ENCODE measurements around the gene ZDHHC18. TPM values are rescaled to one million over a fixed set of nuclear protein-coding genes. Genes with fewer than 3 reads are reported as not detected.
"Not testable (repeated sequence)": the region's sequence is repeated elsewhere in the genome, so short reads cannot be mapped to it uniquely, and the experiment has no call there.

The ZDHHC18 gene
- total RNA-seq, 1 donor from 2014 or later = 10.3 TPM

DNA sequence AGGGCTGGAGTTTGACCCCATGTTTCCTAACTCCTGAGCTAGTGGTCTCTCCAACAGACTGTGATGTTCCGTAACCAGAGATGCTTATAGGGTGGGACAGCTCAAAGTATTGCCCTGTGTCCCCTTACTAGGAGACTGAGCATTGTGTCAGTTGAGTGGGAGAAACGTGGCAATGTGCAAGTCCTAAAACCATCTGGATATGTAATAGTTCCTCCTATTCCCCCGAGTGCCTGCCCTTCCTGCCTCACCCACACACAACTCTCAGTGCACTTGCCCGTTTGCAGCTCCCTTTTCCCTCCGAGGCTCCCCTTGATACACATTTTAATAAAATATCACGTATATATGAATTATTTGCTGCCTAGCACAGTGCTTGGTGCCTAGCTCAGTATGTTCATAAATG lies 35.3 kb upstream of the ZDHHC18 start:
- no peak for DNase-seq (ENCODE audit: low read depth)

DNA sequence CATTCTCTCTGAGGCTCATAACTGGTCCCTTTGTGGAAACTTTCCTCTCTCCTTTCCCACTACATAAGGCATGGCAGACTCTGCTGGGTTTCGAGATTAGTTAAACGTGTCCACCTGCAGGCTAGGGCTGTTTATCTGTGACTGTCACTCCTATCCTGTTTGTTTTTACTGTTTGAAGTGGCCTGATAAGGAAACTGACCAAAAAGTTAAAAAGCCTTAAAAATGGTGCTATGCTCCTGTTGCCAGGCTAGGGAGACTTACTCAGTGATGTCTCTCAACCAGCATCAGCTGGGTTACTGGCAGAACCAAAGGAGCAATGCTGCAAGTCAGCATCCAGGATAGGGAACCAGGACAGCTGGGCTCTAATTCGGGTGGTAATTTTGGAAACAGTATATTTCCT lies 34.9 kb upstream of the ZDHHC18 start:
- no peak for DNase-seq (ENCODE audit: low read depth)

DNA sequence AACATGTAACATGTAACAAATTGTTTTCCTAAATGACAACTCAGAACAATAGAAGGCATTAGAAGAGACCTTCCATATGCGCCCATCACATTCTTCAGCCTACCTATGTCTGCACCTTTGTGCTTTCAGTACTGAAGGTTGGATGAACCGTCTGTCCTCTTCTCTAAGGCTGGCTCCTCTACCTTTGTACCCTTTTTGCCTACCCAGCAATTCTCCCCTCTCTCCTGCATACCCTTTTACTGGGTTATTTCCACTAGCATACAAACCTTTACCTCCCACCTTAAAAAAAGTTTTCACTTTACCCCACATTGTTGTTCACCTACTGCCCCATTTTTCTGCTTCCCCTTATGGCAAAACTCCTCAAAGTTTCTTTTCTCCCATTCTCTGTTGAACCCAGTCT lies 33.6 kb upstream of the ZDHHC18 start:
- DNase-seq (ENCODE audit: low read depth) = no peak

DNA sequence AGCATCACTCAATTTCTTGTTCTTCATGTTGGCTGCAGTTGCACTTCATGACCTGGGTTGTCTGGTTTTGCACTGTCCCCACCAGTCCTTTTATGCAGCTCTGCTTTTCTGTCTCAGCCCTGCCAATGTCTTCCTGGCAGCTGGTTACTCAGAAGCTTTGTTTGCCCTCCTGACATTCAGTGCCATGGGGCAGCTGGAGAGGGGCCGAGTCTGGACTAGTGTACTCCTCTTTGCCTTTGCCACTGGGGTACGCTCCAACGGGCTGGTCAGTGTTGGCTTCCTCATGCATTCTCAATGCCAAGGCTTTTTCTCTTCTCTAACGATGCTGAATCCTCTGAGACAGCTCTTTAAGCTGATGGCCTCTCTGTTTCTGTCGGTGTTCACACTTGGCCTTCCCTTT lies 32.1 kb upstream of the ZDHHC18 start:
- DNase-seq (ENCODE audit: low read depth) = no peak

DNA sequence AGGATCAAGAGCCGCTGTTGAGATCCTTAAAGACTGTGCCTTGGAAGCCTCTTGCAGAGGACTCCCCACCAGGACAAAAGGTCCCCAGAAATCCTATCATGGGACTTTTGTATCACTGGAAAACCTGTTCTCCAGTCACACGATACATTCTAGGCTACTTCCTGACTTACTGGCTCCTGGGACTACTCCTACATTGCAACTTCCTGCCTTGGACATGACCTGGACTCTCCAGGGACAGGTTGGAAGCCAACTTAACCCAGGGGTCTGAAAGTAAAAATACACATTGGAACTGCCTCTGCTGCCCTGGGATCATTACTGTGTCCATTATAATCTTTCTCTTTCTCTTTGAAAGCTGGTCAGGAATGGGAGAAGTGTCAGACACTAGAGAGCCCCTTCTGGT lies 28.9 kb upstream of the ZDHHC18 start:
- DNase-seq (ENCODE audit: low read depth) = no peak

DNA sequence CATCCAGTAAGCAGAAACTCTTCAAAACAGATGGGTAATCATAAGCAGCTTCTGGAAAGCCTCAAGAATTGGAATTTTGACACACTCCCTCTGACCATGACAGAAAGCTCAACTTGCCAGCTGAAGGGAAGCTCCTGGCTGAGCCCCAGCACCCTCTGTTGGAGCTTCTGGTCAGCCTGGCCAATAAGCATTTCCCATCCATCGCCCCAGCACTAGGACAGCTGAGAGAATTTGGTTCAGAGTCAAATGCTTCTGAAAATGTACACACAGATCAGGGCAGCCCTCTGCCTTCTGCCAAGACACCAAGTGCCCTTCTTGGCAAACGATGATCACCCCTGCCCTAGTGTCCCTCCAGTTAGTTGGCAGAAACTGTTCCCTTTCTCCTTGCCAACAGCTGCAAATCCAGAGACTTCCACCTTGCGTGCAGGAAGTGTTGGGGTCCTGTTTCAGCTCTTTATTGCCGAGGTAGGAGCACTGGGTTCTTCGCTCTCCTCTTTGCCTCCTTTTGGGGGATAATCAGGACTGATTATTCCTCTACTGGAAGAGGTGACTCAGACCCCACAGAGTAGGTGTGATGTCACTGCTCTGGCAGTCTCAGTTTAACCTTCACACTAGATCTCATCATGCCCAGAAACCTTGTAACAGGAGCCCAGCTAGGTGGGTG lies 26.9 kb upstream of the ZDHHC18 start:
- DNase-seq (ENCODE audit: low read depth) = peak; percentile 74

DNA sequence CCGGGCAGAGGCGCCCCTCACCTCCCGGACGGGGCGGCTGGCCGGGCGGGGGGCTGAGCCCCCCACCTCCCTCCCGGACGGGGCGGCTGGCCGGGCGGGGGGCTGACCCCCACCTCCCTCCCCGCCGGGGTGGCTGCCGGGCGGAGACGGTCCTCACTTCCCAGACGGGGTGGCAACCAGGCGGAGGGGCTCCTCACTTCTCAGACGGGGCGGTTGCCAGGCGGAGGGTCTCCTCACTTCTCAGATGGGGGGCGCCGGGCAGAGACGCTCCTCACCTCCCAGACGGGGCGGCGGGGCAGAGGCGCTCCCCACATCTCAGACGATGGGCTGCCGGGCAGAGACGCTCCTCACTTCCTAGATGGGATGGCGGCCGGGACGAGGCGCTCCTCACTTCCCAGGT lies 22.6 kb upstream of the ZDHHC18 start:
- not testable (repeated sequence) for DNase-seq (ENCODE audit: low read depth)

DNA sequence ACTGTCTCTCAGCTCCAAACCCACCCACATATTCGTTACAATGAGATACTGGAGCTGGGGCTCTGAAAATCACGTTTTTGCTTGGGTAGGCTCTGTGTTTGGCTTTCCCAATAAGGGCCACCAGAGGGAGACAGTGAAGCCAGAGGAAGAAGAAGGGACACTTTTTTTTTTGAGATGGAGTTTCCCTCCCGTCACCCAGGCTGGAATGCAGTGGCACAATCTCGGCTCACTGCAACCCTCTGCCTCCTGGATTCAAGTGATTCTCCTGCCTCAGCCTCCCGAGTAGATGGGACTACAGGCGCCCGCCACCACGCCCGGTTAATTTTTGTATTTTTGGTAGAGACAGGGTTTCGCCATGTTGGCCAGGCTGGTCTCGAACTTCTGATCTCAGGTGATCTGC lies 16.4 kb upstream of the ZDHHC18 start:
- peak; percentile 67 for DNase-seq (ENCODE audit: low read depth)

DNA sequence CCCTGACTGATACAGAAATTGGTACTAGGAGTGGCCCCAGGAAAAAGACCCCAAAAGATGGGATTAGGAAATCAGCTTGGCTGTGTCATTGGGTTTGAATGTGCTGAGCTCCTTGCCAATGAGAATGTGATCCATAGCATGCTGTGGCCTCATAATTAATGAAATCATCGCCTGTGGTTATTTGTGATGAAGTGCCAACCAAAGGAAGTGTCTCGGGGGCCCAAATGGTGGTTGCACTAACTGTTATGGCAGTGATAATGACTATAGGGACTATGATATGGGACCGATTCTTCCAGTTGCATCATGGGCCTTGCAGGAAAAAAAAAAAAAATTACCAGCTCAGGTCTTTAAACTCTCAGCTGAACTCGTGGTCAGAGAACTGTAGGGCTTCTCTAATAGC lies 15.4 kb upstream of the ZDHHC18 start:
- no peak for DNase-seq (ENCODE audit: low read depth)

DNA sequence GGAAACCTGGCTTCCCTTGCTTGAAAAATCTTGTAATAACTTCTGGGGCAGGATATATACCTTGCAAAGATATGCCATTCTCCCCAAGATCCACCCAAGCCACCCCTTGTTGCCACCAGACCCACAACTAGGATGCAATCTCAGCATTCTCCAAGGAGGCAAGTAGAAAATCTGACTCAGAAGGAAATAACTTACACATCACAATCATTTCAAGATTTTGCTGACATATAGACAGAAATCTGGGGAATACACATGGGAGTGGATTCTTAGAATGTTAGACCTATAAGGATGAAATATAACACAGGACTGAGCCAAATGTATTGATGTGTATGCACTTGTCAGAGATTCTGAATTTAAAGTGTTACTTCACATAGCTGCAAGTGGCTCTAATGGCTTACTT lies 14.8 kb upstream of the ZDHHC18 start:
- no peak for DNase-seq (ENCODE audit: low read depth)

DNA sequence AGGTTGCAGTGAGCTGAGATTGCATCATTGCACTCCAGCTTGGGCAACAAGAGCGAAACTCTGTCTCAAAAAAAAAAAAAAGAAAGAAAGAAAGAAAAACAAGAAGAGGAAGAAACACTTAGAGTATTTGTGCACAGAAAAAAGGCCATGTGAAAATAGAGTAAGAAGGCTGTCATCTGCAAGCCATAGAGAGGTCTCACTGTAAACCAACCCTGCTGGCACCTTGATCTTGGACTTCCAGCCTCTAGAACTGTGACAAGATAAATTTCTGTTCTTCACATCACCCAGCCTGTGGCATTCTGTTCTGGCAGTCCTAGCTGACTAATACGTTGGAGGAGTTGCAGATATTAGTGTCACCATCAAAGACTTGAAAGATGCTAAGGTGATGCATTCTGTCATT lies 12.1 kb upstream of the ZDHHC18 start:
- no peak for DNase-seq (ENCODE audit: low read depth)

DNA sequence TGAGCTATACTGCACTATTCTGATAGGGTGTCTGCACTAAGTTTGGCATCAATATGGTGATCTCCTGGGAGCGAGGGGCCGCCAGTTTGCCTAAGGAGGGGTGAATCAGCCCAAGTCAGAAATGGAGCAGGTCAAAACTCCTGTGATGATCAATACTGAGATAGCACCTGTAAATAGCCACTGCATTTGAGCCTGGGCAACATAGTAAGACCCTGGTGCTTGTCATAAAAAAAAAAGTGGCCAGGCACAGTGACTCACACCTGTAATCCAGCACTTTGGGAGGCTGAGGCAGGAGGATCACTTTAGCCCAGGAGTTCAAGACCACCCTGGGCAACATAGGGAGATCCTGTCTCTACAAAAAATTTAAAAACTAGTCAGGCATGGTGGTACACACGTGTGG lies 11.6 kb upstream of the ZDHHC18 start:
- no peak for DNase-seq (ENCODE audit: low read depth)

DNA sequence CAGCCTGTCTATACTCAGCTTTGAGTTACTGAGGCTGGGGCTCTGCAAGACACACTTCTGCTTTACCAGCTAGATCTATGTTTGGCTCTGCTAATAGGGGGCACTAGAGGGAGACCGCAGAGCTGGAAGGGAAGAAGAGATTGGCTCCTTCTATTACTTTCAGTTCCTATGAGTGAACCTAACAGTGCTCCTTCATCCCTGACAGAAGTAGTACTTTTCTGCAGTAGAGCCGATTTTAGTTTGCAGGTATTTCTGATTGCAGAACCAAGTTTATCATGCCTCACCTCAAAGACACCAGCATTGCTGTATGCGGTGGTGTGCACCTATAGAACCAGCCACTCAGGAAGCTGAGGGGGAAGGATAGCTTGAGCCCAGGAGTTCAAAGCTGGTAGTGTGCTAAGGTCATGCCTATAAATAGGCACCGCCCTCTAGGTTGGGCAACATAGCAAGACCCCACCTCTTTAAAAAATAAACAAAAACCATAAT lies 5.7 kb upstream of the ZDHHC18 start:
- DNase-seq (ENCODE audit: low read depth) = no peak

DNA sequence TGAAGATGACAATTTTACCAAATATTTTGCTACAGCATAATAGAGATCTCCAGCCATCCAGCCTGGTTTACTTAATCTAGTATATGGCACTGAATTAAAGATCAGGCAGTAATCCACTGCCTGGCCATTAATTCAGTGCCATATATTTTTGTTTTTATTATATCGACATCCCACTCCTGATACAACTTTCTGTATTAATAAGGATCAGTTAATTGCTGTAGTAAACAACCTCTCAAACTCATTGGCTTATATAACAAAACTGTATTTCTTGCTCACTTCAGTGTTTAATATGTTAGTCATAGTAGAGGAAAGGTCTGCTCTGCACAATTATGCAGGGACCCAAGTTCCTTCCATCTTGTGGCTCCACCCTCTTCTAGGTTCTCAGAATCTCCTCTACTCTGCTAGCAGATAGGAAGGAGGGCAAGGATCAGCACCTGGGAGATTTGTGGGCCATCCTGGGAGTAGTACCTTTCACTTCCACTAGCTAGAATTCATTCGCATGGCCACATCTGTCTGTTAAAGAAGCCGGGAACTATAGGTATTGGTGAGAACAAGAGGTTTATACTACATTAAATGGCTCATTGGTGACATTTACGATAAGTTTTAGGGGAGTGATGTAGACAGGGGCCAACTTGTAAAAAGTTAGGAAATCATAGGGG lies 3.6 kb upstream of the ZDHHC18 start:
- DNase-seq (ENCODE audit: low read depth) = no peak

DNA sequence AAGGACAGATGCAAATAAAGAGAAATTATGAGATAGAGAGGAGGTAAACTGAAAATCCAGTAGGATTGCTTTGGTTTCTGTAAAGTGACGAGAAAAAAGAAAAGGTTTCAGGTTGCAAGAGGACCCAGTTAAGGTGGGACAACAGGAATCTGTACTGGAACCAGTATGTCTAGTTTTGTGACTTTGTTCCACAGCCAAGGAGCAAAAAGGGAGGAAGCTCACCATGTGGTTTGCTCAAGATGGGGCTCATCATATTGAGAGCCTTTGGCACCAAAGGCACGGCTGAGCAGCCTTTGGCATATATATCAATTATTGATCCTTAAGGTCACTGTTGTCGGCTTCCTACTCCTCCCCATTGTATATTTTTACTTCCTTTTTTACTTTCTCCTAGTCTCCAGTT lies 1.8 kb upstream of the ZDHHC18 start:
- DNase-seq (ENCODE audit: low read depth) = no peak

DNA sequence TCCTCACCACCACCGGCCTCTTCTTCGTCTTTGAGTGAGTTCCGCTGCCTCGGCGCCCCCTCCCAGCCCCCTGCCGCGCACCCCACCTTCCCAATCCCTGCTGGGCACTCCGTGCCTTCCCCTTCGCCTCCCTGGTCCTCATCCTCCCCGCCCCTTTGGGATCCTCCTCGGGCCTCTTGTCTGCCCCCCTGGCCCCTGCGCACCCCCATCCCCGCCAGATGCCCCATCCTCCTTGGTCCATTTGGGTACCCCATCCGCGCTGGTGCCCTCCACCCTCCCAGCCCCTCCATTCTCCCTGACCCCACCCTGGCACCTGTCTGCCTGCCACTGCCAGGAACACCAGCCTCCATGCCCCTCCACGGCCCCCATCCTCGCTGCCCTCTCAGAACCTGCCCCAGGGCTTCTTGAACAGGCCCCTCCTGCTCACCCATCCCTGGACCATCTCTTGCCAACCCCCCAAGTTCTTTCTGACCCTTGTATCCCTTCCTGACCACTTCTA lies 667 bp downstream of the ZDHHC18 start:
- no peak for DNase-seq (ENCODE audit: low read depth)

DNA sequence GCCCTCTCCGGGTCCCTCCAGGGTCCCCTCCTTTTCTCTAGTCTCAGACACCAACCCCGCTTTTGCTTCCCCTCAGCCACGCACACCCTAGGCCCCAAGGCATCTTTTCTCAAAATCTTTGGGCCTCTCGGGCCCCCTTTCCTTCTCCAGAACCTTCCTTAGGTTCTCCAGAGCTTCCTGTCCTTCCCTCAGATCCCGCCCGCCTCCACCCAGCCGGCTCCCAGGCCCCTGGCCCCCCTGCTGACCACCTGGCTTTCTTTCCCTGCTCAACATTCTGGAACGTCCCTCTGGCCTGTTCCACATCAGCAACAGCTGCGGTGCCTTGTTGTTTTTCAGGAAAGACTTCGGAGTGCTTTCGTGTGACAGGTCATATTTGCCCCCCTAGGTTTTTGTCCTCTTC lies 1.2 kb downstream of the ZDHHC18 start:
- no peak for DNase-seq (ENCODE audit: low read depth)

DNA sequence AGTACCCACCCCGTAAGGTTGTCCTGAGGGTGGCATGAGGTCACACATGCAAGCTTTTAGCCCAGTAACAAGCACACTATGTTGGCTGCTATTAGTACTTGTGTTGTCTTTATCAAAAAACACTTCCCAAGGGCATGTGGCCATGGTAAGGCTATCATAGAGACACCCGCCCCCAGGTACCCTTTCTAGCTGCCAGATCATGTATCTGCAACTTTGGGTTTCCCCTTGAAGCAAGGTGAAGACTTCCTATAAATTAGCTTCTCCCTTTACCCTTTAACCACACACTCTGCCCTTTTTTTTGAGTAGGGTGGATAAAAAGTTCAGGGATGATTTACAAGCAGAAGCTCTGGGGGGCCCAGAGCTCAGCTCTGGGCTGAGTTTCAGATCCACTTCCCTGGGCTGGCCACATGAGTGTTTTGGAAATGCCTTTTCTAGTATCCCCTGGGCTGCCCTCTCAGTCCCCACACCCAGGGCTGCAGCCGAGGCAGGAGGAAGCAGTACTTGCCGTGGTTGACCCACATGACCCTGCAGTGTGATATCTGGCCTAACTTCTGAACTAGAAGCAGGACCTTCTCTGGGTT lies 2.0 kb downstream of the ZDHHC18 start:
- no peak for DNase-seq (ENCODE audit: low read depth)

DNA sequence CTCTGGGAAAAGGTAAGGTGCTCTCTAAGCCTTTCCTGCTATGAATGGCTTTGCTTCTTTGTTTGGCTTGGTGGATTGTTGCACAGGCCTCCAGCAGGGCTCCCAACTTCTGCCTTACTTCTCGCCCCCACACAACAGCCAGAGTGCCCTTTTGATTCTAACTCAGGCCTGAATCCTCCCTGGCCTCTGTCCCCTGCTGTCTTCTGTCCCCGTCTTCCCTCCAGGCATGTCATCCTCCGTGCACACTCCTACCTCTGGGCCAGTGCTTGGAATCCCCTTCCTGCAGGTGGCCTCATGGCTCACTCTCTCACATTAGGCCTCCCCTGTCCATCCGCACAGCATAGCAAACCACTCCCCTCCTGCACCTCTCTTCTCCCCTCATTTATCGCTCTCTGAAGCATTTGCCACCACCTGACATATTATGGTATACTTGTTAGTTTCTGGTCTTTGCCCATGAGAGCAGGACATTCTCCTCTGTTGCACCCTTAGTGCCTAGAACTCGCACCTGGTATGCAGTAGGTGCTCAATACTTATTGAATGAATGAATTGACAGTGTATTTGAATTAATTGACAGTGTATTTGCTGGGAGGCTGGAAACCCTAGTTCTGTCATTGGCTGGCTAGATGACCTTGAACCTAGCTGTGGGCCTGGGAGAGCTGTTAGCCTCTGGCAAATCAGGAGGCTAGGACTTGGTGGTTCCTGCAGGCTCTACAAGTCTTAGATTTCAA lies 2.9 kb downstream of the ZDHHC18 start:
- DNase-seq (ENCODE audit: low read depth) = no peak

DNA sequence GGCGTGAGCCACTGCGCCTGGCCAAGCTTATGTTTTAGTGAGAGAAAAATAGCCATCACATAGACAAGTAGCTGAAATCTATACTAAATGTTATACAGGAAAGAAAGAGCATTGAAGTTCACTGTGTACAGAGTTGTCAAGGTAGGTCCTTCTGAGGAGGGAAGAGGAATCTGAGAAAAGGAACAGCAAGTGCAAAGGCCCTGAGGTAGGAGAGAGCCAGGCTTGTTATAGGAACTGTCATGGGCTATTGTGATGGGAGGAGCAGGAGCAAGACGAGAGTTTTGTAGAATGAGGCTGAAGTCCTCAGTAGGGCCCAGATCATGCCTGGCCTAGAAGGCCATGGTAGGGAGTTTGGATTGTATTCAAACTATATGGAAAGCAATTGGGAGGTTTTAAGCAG lies 4.6 kb downstream of the ZDHHC18 start:
- no peak for DNase-seq (ENCODE audit: low read depth)

DNA sequence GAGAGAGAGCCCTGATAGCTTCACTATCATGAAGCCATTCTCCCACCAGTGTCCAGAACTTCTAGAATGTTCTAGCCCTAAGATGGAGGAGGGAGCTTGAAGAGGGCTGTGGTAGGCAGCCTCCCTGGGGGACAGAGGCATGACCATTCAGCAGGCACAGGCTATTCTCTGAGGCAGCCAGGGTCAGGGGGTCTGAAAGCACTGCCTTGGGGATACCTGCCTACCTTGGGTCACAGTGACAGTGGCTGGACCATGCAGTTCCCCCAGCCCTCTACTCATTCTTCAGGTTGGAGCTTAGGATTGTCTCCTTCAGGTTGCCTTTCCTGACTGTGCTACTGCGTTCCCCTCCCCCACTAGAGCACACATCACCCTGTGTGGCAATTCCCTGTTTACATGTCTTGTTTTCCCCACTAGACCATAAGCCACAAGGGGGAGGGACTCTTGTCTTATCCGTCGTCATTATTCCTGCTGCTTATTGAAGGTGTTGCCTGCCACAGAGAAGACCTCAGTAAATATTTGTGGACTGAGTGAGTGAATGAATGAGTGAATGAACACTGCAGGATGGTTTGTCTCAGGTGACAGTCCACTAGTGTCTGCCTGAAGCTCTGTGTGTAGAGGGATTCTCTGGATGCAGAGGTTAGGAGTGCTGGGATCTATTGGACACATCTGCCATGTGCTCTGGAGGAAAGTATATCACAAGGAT lies 5.2 kb downstream of the ZDHHC18 start:
- DNase-seq (ENCODE audit: low read depth) = peak; percentile 23
